KMS-11 (cell line): ENCODE measurements around the gene CYP2C19.
"Not testable (repeated sequence)": the region's sequence is repeated elsewhere in the genome, so short reads cannot be mapped to it uniquely, and the experiment has no call there.

Experiments used
- H2AFZ ChIP-seq: fragments of 200-600 bp; sonication (generic); 2 replicates; pipeline ENCODE4 v1.6.1; 2016; ENCODE audit warnings: antibody characterized with exemption, mixed run types, low read depth
- H3K27ac ChIP-seq: fragments of 200-600 bp; sonication (generic); 2 replicates; pipeline ENCODE4 v1.6.1; 2016; ENCODE audit warnings: mild to moderate bottlenecking, mixed run types
- H3K27me3 ChIP-seq: fragments of 200-600 bp; sonication (generic); 2 replicates; pipeline ENCODE4 v1.6.1; 2017; ENCODE audit warnings: mild to moderate bottlenecking, low read depth, mixed run types, moderate library complexity; ENCODE audit not compliant: insufficient read depth
- H3K36me3 ChIP-seq: fragments of 200-600 bp; sonication (generic); 2 replicates; pipeline ENCODE4 v1.6.1; 2017; ENCODE audit warnings: mild to moderate bottlenecking, mixed run types; ENCODE audit not compliant: insufficient read depth
- H3K4me1 ChIP-seq: fragments of 200-600 bp; sonication (generic); 2 replicates; pipeline ENCODE4 v1.6.1; 2016; ENCODE audit warnings: mild to moderate bottlenecking, low read depth, mixed run types; ENCODE audit not compliant: poor library complexity, severe bottlenecking
- H3K4me2 ChIP-seq: fragments of 200-600 bp; sonication (generic); 2 replicates; pipeline ENCODE4 v1.7.0; 2016; ENCODE audit warnings: mild to moderate bottlenecking, mixed run types
- H3K4me3 ChIP-seq: fragments of 200-600 bp; sonication (generic); IDR thresholded peaks from 2 replicates; pipeline ENCODE4 v1.6.1; 2017; ENCODE audit warnings: low read depth, low read length, mixed read lengths; ENCODE audit not compliant: insufficient read depth
- H3K79me2 ChIP-seq: fragments of 200-600 bp; sonication (generic); 2 replicates; pipeline ENCODE4 v1.6.1; 2016; ENCODE audit warnings: low read depth, mixed run types; ENCODE audit not compliant: insufficient read depth
- H3K9ac ChIP-seq: fragments of 200-600 bp; sonication (generic); 2 replicates; pipeline ENCODE4 v1.6.1; 2016; ENCODE audit warnings: mild to moderate bottlenecking, mixed run types
- H4K20me1 ChIP-seq: fragments of 200-600 bp; sonication (generic); 2 replicates; pipeline ENCODE4 v1.6.1; 2016; ENCODE audit warnings: mild to moderate bottlenecking, mixed run types; ENCODE audit not compliant: insufficient read depth
- CTCF ChIP-seq: fragments of 200-600 bp; sonication (generic); conservative IDR thresholded peaks from 2 replicates; pipeline ENCODE4 v1.6.1; 2017; ENCODE audit warnings: low read depth, mild to moderate bottlenecking, antibody characterized with exemption, low read length, moderate library complexity, mixed read lengths

The CYP2C19 gene

GRCh38 chr10:94777886-94778458, 15.5 kb downstream of the CYP2C19 start:
- H3K79me2 ChIP-seq: no peaks in the 10 kb centered on the region

GRCh38 chr10:94780844-94781243, 18.4 kb downstream of the CYP2C19 start:
- Histone ChIP-seq H2AFZ (no peak overlapping the region), H3K9ac (no peak overlapping the region), H3K36me3 (no peaks in the 10 kb centered on the region), H3K4me2 (no peak overlapping the region), H3K27ac (no peak overlapping the region), H4K20me1 (no peaks in the 10 kb centered on the region), H3K4me3 (no peak overlapping the region), H3K4me1 (no peaks in the 10 kb centered on the region), H3K79me2 (no peaks in the 10 kb centered on the region), H3K27me3 (no peaks in the 10 kb centered on the region)
- no peak for TF ChIP-seq CTCF

More at GRCh38 chr10:94777886-94778458, 15.5 kb downstream of the CYP2C19 start:
- Histone ChIP-seq H3K4me1 (no peaks in the 10 kb centered on the region), H3K4me2 (no peak overlapping the region), H4K20me1 (no peaks in the 10 kb centered on the region), H3K9ac (no peak overlapping the region), H3K27me3 (no peaks in the 10 kb centered on the region), H2AFZ (no peak overlapping the region), H3K4me3 (no peak overlapping the region), H3K27ac (no peak overlapping the region), H3K36me3 (no peaks in the 10 kb centered on the region)
- TF ChIP-seq CTCF: no peak

- H3K4me1 ChIP-seq: no peaks in the 10 kb centered on the region
- H3K36me3 ChIP-seq: no peaks in the 10 kb centered on the region
- H3K4me3 ChIP-seq: no peak overlapping the region
- no peak overlapping the region for H3K4me2 ChIP-seq
- H3K79me2 ChIP-seq: no peaks in the 10 kb centered on the region
- no peaks in the 10 kb centered on the region for H3K27me3 ChIP-seq
- no peaks in the 10 kb centered on the region for H4K20me1 ChIP-seq
- no peak overlapping the region for H2AFZ ChIP-seq
- no peak overlapping the region for H3K9ac ChIP-seq
- no peak for TF ChIP-seq CTCF
- H3K27ac ChIP-seq: no peak overlapping the region
Observed at GRCh38 chr10:94784256-94784655, 21.8 kb downstream of the CYP2C19 start.

GRCh38 chr10:94785211-94785610, 22.7 kb downstream of the CYP2C19 start:
- Histone ChIP-seq H3K79me2 (no peaks in the 10 kb centered on the region), H3K4me1 (no peaks in the 10 kb centered on the region), H3K4me3 (no peak overlapping the region), H3K4me2 (no peak overlapping the region), H3K36me3 (no peaks in the 10 kb centered on the region), H2AFZ (no peak overlapping the region), H3K27me3 (no peaks in the 10 kb centered on the region), H4K20me1 (no peaks in the 10 kb centered on the region), H3K9ac (no peak overlapping the region), H3K27ac (no peak overlapping the region)
- no peak for TF ChIP-seq CTCF

GRCh38 chr10:94800551-94800950, 38.1 kb downstream of the CYP2C19 start:
- not testable (repeated sequence) for H3K27me3 ChIP-seq, H4K20me1 ChIP-seq, H3K4me1 ChIP-seq, H3K9ac ChIP-seq, H3K36me3 ChIP-seq, H3K4me3 ChIP-seq, H3K27ac ChIP-seq, H3K4me2 ChIP-seq, H2AFZ ChIP-seq, H3K79me2 ChIP-seq
